PFSK-1 (cell line): ENCODE data around the gene PTCH1.

Experiments used
- POLR2AphosphoS5 ChIP-seq: IDR thresholded peaks from 2 replicates; pipeline ENCODE4 v1.6.1; 2012; ENCODE audit warnings: low read depth, mild to moderate bottlenecking, control low read depth, low read length, moderate library complexity
- REST ChIP-seq, 2 experiments: IDR thresholded peaks; 2 replicates each; pipeline versions ENCODE4 v1.6.1 to v1.8.0; 2011 to 2012; ENCODE audit warnings: low read depth in 2 of 2, low read length in 2 of 2, control low read depth in 1 of 2, inconsistent platforms in 1 of 2, mild to moderate bottlenecking in 1 of 2, moderate library complexity in 1 of 2; ENCODE audit not compliant: insufficient read depth in 1 of 2
- TAF1 ChIP-seq: IDR thresholded peaks from 2 replicates; pipeline ENCODE4 v1.6.1; 2012; ENCODE audit warnings: low read length, control low read depth, borderline replicate concordance; ENCODE audit not compliant: insufficient read depth

- TF ChIP-seq REST (IDR thresholded peaks at IDR 0.05; ENCODE audit: insufficient read depth in 1 of 2, low read depth in 2 of 2, low read length in 2 of 2) (no peak), POLR2AphosphoS5 (no peak), TAF1 (no peak)
These were observed 70.5 kb downstream of the PTCH1 start for GRCh38 chr9:95446259-95446658.
